Gastrocnemius medialis (tissue), 4 donors: Measurements from ENCODE around the gene AKAP10.

ENCODE experiments used
- POLR2A ChIP-seq, 2 donors: fragments of 450-650 bp; IDR thresholded peaks; one replicate each; pipeline ENCODE4 v1.6.1; 2017; ENCODE audit warnings: antibody characterized with exemption in 2 of 2, mild to moderate bottlenecking in 2 of 2, moderate library complexity in 2 of 2
- TF ChIP-seq, protein P1 (sequence below), 5 experiments: fragments of 450-650 bp in 3 of 5; fragments of 200-600 bp in 2 of 5; sonication (generic) in 2 of 5; IDR thresholded peaks in 4 of 5; conservative IDR thresholded peaks in 1 of 5; 1 replicate in 4 of 5; 2 replicates in 1 of 5; pipeline ENCODE4 v1.5.1; 2016 to 2019; ENCODE audit warnings: antibody characterized with exemption in 5 of 5, mild to moderate bottlenecking in 3 of 5, moderate library complexity in 3 of 5

DNA sequence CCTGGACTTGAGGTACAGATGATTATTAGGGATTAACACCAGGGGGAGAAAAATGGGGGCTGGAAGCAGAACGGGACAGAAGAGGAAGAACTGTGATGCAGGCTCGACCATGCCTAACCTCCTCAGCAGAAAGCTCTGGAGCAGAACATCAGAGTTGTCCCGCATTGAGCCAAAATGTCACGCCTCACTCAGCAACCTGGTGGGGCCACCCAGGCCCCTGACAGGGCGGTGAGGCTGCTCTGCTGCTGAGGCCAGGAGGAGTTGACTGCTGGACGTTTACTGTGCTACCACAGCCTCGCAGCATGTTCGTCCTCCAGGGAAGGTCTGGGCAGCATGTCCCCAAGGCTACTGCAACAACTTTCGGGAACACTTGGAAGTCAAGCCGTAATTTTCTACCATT is 103.4 kb downstream of the AKAP10 start:
- TF ChIP-seq, protein P1, sequence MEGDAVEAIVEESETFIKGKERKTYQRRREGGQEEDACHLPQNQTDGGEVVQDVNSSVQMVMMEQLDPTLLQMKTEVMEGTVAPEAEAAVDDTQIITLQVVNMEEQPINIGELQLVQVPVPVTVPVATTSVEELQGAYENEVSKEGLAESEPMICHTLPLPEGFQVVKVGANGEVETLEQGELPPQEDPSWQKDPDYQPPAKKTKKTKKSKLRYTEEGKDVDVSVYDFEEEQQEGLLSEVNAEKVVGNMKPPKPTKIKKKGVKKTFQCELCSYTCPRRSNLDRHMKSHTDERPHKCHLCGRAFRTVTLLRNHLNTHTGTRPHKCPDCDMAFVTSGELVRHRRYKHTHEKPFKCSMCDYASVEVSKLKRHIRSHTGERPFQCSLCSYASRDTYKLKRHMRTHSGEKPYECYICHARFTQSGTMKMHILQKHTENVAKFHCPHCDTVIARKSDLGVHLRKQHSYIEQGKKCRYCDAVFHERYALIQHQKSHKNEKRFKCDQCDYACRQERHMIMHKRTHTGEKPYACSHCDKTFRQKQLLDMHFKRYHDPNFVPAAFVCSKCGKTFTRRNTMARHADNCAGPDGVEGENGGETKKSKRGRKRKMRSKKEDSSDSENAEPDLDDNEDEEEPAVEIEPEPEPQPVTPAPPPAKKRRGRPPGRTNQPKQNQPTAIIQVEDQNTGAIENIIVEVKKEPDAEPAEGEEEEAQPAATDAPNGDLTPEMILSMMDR (IDR thresholded peaks at IDR 0.05 in 4 of 5, conservative IDR thresholded peaks at IDR 0.05 in 1 of 5) = no peak
- TF ChIP-seq POLR2A (IDR thresholded peaks at IDR 0.05) = no peak
